K562 (cell line): ENCODE results near the gene SPATA24.

Source experiments
- EP300 ChIP-seq: IDR thresholded peaks from 2 replicates; pipeline ENCODE4 v1.6.1; 2012; ENCODE audit warnings: low read length, improper control_type of control experiment
- POLR2AphosphoS5 ChIP-seq: IDR thresholded peaks from 2 replicates; pipeline ENCODE4 v1.6.1; 2011; ENCODE audit warnings: mild to moderate bottlenecking, low read depth, low read length, moderate library complexity; ENCODE audit not compliant: control insufficient read depth, insufficient read depth
- RFX5 ChIP-seq: IDR thresholded peaks from 2 replicates; pipeline ENCODE4 v1.6.1; 2011; ENCODE audit warnings: low read depth, mild to moderate bottlenecking, improper control_type of control experiment, low read length

GRCh38 chr5:139415869-139416268 lies 12.0 kb upstream of the SPATA24 start:
- TF ChIP-seq RFX5 (no peak), POLR2AphosphoS5 (no peak), EP300 (0 out of 2 replicates have a peak, but pooled peaks have one; percentile 39)
